ENCODE results near the gene TPK1.
"Not testable (repeated sequence)": the region's sequence is repeated elsewhere in the genome, so short reads cannot be mapped to it uniquely, and the experiment has no call there.

TPK1 gene

DNA sequence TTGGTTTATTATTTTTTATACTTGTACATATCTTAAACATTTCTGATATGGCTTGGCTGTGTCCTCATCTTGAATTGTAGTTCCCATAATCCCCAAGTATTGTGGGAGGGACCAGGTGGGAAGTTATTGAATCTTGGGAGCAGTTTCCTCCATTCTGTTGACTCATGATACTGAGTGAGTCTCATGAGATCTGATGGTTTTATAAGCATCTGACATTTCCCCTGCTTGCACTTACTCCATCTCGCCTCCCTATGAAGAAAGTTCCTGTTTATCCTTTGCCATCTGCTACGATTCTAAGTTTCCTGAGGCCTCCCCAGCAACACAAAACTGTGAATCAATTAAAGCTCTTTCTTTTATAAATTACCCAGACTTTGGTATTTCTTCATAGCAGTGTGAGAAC, 207.7 kb downstream of the TPK1 start:
- no peak for DNase-seq

DNA sequence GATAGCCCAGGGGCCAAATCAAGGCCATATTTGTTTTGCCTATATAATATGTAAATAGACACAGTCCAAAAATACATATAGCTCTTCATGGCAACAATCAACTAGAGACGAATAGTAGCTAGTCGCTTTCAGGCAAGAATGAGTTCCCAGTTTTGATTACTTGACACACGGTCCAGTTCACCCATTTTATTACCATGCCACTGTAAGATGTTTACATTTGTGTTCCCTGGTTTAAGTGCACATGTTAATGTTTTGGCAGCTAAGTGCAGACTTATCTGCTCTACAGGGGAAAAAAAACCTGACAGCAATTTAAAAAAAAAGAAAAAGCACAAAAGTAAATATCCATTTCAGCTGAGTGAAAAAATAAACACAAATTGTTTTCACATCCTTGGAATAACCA, 213.1 kb downstream of the TPK1 start:
- DNase-seq = no peak

DNA sequence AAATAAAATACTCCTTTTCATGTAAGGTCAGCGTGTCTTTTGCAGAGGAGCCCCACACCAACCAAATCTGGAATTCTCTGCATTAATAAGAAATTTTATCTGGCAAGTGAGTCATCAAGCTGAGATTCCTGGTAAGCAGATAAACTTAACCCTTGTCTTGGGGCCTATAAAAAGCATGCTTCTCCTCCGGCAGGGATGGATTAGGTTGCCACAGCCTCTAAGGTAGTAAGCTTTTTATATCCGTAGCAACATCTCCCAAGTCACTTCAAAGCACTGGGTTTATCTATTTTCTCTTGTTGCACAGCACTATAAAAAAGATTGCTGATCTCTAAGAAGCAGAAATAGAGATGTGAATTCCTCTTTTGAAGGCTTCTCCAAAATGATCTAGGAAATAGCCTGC, 229.6 kb downstream of the TPK1 start:
- no peak for DNase-seq

DNA sequence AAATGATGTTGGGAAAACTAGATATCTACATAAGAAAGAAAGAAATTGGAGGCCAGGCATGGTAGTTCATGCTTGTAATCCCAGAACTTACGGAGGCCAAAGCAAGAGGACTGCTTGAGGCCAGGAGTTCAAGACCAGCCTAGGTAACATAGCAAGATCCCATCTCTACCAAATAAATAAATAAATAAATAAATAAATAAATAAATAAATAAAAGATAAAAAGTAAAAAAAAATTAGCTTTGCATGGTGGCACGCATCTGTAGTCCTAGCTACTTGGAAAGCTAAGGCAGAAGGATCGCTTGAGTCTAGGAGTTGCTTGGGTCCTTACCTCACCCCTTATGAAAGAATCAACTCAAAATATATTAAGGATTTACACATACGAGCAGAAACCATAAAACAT, 238.9 kb downstream of the TPK1 start:
- DNase-seq = no peak

DNA sequence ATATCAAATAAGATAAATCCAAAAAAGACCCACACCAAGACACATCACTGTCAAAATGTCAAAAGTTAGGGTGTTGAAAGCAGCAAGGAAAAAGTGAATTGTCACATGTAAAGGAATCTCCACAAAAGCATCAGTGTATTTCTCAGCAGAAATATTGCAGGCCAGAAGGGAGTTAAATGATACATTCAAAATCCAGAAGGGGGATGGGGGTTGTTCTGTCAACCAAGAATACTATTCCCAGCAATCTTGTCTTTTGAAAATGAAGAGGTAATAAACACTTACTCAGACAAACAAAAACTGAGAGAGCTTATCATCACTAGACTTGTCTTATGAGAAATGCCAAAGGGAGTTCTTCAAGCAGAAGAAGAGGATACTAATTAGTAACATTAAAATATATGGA, 241.3 kb downstream of the TPK1 start:
- DNase-seq = no peak

DNA sequence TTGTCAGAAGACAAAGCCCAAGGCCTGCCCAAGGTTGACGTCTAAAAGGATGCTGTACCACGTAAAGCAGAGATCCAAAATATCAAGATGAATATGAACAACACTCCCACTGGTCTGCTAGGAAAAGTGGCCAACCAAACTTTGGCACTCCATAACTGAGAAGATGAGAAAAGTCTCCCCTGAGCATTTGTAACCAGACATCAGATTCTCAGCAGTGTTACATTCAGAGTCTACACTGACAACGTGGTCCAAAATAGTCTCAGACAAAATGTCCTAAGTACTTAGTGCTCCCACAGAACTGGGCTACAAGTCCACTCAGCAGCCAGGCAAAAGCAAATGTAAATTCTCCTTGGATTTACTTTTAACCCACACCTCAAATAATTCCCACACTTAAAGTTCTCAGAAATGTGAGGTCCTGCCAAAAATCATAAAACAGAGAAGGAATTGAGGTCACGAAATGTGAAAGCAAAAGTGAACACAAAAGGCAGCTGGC, 247.2 kb downstream of the TPK1 start:
- DNase-seq = no peak

DNA sequence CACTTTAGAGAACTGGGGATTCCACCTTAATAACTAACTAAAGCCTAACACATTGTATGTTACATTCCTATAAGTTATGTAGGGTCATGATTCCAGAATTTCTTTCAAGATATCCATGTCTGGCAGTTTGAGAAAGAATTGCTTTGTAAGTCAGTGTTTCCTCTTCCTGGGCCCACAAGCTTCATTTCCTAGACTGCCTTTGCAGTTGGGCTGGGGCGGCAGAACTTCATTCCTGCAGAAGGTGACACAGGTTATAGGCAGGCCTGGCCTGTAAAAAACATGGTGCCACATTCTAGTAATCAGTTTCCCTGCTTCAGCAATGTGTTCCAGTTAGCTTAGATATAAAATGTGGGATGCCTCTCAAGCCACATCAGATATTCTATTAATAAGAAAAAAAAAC, 248.2 kb downstream of the TPK1 start:
- no peak for DNase-seq

DNA sequence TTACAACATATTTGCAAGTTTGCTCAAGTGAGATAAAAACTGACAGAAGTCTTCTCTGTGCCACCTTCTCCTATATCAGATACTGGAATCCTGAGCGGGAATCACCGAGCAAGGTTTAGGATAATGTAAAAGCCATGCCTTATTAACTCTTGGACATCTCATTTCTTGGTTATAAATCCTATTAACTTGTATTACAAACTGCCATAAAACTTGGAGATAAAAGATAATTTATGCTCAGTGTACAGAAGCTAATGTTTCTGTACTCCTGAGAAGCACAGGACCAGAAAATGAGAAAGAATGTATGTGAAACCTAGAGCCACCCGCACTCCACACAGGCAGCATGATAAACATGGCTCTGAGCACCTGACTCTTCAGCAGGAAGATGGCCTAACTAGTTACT, 251.1 kb downstream of the TPK1 start:
- no peak for DNase-seq

DNA sequence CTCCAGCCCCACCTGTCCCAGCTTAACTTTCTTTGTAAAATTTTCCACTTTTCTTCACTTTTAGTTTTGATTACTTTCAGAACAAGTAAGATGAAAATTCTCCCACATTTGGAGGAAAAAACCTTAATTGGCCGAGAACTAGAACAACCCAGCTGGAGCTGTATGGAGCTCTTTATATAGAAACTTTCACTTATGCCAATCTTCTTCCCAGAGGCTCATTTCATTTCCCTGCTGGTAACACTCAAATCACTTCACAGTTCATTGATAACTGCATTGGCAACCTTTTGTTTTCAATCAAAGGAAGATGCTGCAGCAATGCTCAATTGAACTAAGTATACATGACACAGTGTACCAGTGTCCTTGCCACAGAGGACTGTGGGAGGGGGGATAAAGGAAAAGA, 256.2 kb downstream of the TPK1 start:
- DNase-seq = no peak

DNA sequence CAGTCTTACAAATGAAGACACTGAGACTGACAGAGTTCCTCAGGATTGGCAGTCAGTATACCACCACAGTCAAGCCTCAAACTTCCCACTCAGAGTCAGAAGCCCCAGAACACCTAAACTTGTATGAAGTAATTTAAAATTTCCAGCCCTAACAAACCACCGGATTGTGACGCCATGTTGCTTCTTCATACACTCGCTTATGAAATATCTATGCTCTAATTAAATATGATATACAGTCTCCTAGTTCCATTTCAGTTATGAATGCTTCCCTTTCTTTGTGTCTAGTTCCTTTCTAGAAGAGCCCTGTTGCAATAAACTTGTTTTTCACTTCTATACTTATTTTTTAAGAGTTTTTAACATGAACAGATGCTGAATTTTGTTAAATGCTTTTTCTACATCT, 260.4 kb downstream of the TPK1 start:
- DNase-seq = no peak

DNA sequence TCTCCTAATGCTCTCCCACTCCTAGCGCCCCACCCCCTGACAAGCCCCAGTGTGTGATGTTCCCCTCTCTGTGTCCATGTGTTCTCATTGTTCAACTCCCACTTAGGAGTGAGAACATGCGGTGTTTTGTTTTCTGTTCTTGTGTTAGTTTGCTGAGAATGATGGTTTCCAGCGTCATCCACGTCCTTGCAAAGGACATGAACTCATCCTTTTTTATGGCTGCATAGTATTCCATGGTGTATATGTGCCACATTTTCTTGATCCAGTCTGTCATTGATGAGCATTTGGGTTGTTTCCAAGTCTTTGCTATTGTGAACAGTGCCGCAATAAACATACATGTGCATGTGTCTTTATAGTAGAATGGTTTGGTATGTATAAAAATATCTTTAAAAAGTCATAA, 261.1 kb downstream of the TPK1 start:
- DNase-seq = not testable (repeated sequence)

DNA sequence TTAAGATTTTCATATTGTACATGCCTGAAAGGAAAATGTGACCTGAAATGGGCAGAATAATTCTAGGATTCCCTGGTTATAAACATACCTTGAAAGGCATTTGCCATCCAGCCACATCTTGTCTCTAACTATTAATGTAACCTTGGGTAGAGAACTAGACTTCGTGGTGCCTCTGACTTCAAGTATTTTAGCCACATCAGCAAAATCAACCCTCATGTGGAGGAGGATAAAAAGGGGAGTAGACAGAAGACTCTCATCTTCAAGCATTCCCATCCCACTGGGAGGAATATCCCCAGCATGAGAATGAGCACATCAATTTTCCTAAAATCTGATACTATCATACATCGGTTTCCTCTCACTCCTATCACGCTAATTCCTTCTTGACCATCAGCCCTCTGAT, 267.6 kb downstream of the TPK1 start:
- DNase-seq = no peak

DNA sequence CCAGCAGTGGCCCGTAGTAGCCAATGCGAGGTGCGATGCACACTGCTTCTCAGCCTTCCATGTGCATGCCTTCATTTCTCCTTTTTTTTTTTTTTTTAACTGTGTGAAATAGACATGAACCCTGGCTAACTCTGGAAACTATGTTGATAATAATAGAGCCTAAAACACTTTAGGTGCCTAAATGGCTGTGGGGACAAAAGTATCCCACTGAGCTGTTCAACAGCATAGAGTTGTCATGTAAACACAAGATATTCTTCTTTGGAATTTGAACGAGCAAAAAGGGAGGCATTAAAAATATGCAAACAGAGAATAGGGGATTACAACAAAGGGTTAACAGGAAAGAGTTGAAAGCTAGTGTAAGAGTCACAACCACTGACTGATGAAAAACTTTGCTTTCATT, 270.3 kb downstream of the TPK1 start:
- no peak for DNase-seq

DNA sequence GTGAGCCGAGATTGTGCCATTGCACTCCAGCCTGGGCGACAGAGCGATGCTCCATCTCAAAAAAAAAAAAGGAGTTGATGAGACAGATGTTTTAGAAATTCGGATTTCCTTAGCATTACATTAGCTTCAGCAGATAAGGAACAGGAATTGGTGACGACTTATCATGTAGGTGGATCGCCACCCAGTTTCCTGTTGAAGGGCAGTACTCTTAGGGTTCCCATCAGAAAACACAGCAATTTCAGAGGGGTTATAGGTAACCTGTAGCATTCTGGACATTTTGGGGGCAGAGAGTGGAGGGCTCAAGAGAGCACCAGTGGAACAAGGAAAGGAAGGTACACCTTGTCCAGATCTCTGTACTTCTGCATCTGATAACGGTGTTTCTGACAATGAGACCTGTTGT, 286.0 kb downstream of the TPK1 start:
- DNase-seq = no peak

DNA sequence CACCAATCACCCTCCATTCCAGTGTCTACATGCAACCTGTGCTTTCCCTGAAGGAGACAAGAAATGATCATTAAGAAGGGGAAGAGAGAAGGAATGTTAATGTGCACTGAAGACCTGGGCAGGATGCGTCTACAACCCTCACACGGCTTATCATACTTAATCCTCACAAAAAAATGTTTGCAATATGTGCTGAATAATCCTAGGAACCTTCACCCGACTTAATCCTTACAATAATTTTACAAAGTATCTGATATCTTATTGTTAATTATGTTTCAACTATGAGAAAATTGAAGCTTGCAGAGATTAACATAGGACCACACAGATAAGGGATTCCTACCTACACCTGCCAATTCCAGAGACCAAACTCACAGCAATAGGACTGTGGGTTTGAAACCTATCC, 287.3 kb downstream of the TPK1 start:
- no peak for DNase-seq

DNA sequence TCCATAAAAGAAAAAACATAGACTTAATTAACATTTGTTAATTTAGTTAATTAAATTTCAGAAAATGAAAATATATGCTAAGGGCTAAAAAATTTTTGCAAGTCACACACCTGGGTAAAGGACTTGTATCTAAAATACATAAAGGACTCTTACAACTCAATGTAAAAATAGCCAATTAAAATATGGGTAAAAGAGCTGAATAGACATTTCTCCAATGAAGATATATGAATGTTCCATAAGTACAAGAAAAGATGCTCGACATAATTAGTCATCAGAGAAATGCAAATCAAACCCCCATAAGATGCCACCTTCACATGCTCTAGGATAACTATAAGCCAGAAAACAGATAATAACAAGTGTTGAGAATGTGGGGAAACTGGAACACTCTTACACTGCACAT, 288.0 kb downstream of the TPK1 start:
- no peak for DNase-seq

DNA sequence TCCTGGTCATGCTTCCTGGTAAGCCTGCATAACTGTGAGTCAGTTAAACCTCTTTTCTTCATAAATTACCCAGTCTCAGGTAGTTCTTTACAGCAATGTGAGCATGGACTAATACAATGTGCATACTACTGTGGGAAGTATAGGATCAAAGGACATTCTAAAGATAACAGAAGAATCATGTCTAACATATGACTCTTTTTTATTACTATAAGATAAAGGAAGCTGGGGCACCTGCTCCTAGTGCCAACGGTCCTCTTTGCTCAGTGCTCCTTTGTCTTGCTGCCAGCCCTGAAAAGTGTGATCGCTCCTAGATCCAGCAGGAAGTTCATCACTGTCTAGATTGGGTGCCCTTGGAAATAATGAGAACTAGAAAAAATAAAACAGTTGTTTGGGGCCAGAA, 289.1 kb downstream of the TPK1 start:
- DNase-seq = no peak

DNA sequence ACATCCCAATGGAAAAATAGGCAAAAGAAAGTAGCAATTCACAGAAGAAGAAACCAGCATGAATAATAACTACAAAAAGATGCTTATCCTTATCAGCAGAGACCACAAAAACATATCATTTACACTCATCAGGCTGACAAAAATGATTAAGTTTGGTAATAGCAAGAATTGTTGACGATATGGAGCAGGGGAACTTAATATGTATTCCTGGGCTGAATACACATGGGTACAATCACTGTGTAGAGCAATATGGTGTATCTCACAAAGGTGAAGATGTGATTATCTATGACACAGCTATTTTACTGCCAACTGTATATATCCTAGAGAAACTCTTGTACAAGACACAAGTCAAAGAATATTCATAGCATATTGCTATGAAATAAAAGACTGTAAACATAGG, 290.5 kb downstream of the TPK1 start:
- DNase-seq = no peak

DNA sequence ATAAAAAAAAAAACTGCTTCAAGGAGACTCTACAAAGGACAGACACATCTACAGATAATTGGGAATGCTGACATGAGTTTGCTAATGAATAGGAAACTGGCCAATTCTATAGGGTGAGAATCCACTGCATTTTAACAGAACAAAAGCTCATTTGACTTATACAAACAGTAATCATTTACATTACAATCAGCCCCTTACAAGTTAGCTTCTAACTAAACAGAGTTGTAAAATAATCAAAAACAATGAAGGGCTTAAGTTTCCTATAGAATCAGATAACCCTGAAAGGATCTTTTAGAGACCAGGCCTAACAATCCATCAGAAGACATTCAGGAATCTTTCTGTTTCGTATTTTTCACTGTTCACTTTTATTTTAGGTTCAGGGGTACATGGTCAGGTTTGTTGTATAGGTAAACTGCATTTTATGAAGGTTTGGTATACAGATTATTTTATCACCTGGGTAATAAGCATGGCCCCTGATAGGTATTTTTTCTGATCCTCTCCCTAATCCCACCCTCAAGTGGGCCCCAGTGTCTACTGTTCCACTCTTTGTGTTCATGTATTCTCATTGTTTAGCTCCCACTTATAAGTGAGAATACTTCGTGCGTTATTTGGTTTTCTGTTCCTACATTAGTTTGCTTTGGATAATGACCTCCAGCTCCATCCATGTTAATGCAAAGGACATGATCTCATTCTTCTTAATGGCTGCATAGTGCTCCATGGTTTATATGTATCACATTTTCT, 301.0 kb downstream of the TPK1 start:
- no peak for DNase-seq

DNA sequence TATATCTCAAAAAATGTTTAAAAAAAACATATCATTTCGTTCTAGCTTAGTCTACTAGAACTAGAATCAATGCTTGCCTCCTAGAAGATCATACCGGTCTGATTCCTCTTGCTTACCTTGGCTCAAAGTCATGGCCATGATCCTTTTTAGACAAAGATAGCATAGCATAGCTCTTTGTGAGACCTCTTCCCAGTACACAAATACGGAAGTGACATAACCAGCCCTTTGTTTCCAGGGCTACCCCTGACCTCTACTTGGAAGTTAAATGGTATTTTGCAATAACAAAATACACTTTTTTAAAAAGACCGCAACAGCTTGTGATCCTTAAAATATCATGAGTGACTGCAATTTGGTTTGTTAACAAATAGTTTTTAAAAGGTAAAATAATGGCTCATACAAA, 301.7 kb downstream of the TPK1 start:
- no peak for DNase-seq

DNA sequence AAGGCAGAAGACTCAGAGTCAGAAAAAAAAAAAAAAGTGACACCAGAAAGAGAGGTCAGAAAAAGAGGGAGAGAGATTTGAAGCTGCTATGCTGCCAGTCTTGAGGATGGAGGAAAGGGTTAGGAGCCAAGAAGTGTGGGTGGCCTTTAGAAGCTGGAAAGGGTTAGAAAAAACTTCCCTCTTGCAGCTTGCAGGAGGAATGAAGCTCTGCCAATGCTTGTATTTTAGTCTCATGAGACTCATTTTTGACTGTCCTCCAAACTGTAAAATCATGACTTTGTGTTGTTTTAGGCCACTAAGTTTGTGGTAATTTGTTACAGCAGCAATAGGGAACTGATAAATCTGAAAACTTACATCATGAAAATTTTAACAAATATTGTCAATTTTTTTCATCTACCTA, 304.7 kb downstream of the TPK1 start:
- DNase-seq = no peak

DNA sequence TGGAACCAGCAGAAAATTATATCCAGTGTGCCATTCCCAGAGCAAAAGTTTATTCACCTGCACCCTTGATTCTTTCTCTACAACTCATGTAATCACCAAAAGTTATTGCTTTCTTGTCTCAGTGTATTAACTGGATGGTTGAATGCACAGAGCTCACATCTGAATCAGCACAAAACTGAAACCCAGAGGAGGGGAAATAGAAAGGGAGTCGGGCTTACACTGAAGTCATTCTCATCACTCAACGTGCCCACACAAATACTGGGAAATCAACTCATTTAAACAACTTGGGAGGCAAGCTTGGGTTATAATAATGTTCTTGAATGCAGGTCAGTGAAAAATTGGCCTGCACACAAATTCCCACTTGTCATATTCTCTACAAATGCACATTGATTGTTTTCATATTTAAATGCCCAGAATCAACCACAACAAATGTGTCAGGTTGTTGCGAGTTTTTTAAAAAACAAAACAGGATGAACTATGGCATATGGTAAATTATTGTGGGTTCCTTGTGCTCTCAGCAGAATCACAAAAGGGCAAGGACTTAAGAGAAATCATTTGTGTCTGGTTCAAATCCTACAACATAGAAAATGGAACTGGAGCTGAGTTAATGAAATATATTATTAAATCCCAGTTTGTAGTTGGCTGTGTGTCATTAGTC, 306.5 kb downstream of the TPK1 start:
- no peak for DNase-seq

DNA sequence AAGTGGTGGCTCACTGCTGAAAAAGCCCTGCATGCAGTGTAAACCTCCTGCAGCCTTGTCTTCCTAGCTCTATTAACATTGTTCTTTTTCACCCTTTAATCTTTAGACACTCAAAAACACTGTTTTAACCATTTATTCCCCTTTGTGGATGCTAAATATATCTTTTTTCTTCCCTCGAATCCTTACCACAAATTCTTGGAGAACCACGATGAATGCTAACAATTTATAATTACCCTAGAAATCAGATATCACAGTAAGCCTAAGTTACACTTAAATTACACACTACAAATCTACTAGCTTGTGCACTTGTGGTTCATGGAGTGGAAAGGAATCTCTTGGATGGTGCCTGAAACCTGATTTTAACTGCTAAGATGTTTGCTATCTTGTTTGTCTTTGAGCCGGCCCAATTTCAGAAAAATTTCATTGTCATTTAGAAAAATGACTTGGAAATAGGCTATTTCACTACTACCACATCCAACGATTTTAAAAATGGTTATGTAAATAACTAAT, 307.3 kb downstream of the TPK1 start:
- no peak for DNase-seq

DNA sequence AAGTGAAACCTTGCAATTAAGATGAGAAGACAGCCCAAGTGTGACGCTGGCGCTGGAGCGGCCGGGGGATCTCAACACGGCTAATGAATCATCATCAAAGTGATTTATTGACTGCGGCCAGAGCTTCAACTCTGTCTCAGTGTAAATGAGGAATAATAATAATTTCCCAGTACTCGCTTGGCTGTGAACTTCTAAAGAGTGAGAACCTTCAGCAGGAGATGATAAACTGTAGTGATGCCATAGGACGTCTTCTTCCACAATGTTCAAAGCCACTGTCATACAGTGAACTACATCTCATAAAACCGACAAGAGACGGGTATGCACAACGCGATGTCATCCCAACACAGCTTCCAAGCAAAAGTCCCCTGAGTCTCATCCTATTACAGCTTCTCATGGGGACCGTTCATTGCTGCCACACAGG, 308.8 kb downstream of the TPK1 start:
- DNase-seq = no peak

DNA sequence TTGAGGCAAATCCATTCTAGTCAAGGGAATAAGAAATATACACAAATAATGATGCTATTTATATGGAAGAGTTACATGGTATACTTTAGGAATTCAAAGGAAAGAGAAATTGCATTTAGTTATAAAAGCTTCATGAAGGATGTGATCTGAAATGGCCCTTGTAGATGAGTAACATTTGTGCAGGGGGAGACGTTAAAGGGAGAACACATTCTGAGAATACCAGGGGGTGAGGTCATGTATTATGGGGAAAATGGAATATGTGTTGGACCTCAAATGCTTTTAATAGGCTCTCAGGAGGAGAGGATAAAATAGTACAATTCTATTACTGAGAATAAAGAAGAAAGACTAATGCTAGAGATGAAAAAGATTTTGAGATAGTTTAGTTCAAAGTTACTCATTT, 309.9 kb downstream of the TPK1 start:
- no peak for DNase-seq
